Measurements from ENCODE around the gene SHBG.
"Not testable (repeated sequence)": the region's sequence is repeated elsewhere in the genome, so short reads cannot be mapped to it uniquely, and the experiment has no call there.

SHBG gene

DNA sequence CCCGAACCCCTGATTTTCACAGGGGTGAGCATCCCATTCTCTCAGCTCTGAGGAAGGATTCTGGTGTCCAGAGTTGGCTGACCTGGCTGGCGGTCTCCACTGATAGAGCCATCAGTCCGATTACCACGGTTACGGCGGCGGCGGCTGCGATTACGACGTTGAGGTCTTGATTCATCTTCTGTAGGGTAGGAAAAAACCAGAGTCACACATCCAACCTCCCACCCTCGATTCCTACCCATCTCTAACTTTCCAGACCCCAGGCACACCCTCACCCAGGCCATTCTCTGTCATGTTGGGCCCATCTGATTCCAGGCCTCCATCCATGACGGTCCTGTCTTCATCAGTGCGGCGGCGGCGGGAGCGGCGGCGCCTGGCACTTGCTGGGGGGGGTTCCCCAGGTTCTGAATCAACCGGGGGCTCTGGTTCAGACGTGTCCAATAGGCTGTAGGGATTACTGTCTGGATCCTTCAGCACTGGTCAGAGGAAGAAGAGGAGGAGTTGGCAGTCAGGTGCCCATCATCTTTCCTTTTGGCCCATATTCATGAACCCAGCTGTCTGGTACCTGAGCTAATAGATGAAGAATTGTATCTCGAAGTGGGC lies 37.4 kb upstream of the SHBG start:
- DNase-seq (ENCODE audit: low read depth) = no peak
- TF ChIP-seq CTCF (conservative IDR thresholded peaks at IDR 0.05; ENCODE audit: low read depth, low read length) = no peak
- H3K4me3 ChIP-seq (ENCODE audit: low read depth, low read length) = no peak overlapping the region

- no peak for DNase-seq (ENCODE audit: low read depth)
- no peak for TF ChIP-seq CTCF (conservative IDR thresholded peaks at IDR 0.05; ENCODE audit: low read depth, low read length)
- no peak overlapping the region for H3K4me3 ChIP-seq (ENCODE audit: low read depth, low read length)
Measured at GRCh38 chr17:7593296-7593695, 36.6 kb upstream of the SHBG start.

DNA sequence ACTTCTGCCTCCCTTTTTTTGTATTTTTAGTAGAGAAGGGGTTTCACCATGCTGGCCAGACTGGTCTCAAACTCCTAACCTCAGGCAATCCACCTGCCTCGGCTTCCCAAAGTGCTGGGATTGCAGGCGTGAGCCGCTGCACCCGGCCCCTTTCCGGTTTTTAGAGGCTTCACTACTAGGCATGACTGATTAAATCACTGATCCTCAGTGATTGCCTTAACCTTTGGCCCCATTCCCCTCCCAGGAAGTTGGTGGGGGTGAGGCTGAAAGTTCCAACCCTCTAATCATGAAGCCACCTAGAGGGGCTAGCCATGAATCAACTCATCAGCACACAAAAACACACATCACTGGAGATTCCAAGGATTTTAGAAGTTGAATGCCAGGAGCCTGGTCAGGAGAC lies 32.4 kb upstream of the SHBG start:
- not testable (repeated sequence) for H3K4me3 ChIP-seq (ENCODE audit: low read depth, low read length); DNase-seq (ENCODE audit: low read depth)

GRCh38 chr17:7606280-7606679 lies 23.7 kb upstream of the SHBG start:
- no peak for TF ChIP-seq CTCF (conservative IDR thresholded peaks at IDR 0.05; ENCODE audit: low read depth, low read length)

GRCh38 chr17:7610641-7611040 lies 19.3 kb upstream of the SHBG start:
- DNase-seq (ENCODE audit: low read depth) = no peak
- no peak overlapping the region for H3K4me3 ChIP-seq (ENCODE audit: low read depth, low read length)
- TF ChIP-seq CTCF (conservative IDR thresholded peaks at IDR 0.05; ENCODE audit: low read depth, low read length) = no peak

More at GRCh38 chr17:7606280-7606679, 23.7 kb upstream of the SHBG start:
- no peak for DNase-seq (ENCODE audit: low read depth)
- no peak overlapping the region for H3K4me3 ChIP-seq (ENCODE audit: low read depth, low read length)

- no peak for TF ChIP-seq CTCF (conservative IDR thresholded peaks at IDR 0.05; ENCODE audit: low read depth, low read length)
- no peak for DNase-seq (ENCODE audit: low read depth)
- peak overlapping the region; percentile 32 for H3K4me3 ChIP-seq (ENCODE audit: low read depth, low read length)
Measured at GRCh38 chr17:7611635-7612293, 18.2 kb upstream of the SHBG start.

DNA sequence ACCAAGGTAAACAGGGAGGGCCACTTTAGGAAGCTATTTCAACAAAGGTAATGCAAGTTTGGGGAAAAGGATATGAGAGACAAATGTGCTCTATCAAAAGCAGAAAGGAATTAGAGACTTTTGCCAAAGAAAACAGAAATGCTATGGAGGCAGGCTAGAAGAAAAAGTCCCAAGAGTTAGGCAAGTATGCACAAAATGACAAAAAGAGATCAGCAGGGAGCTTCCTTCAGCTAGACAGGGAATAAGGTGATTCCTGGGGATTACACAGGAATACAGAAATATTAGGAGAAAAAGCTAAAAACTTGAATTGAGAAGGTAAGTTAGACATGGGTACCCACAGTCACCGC lies 17.7 kb upstream of the SHBG start:
- H3K4me3 ChIP-seq (ENCODE audit: low read depth, low read length) = peak overlapping the region; percentile 32
- DNase-seq (ENCODE audit: low read depth) = peak; percentile 56
- no peak for TF ChIP-seq CTCF (conservative IDR thresholded peaks at IDR 0.05; ENCODE audit: low read depth, low read length)

Data from choroid plexus epithelial cell (primary cell).